Measurements from ENCODE around the gene TAF4. TPM values are rescaled to one million over a fixed set of nuclear protein-coding genes. Genes with fewer than 3 reads are reported as not detected.

TAF4 gene
- total and polyA plus RNA-seq, 8 donors, result 14.1 to 21.0 (median 17.1) TPM

DNA sequence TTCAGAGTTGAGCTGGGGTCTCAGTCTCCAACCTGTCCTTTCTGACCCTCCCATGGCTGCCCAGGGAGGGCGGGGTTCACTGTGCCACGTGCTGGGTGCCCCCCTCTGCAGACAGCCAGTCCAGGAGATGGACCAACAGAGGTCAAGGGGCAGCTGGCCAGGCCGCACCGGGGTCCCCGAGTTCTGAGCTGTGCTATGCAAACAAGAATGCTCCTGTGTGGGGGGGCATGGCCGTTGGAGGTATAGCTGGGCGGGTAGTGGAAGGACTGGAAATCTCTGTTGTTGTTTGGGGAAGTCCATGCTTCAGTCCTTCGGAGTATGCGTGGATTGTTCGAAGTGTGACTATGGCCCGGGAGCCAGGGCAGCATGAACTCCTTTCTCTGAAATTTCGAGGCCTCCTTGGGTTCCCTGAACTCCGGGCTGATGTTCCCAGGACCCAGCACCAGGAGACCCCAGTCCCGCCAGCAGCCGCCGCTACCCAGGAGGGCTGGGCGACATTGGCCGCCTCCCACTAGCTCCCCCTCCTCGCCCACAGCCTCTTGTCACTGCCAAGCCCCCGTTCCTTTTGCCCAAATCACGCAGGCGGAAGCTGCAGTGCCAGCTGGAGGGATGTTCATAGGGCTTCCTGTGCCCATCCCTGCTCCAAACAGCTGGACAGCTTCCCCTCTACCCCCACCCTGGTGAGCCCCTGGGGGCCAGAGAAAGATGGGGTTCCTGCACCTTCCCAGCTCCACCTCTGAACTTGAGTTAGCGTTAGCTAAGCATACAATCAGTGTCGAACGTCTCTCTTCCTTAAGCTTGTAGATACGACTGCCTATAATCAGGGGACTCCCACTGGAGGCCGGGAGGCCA, 126.6 kb downstream of the TAF4 start:
- intact Hi-C loops (cut with DNase I), result no loop called here
- Histone ChIP-seq H3K9me3 (no peaks in the 10 kb centered on the region), H3K27ac (no peak overlapping the region), H3K27me3 (peaks cover 0 to 32% of the 10 kb centered on the region in 2 donors), H3K4me1 (no peaks in the 10 kb centered on the region), H3K36me3 (no peaks in the 10 kb centered on the region), H3K4me3 (no peak overlapping the region)
- DNase-seq (peak in 2 of 4 donors; percentile 19 to 72), ATAC-seq (no peak)
- TF ChIP-seq, protein P1, sequence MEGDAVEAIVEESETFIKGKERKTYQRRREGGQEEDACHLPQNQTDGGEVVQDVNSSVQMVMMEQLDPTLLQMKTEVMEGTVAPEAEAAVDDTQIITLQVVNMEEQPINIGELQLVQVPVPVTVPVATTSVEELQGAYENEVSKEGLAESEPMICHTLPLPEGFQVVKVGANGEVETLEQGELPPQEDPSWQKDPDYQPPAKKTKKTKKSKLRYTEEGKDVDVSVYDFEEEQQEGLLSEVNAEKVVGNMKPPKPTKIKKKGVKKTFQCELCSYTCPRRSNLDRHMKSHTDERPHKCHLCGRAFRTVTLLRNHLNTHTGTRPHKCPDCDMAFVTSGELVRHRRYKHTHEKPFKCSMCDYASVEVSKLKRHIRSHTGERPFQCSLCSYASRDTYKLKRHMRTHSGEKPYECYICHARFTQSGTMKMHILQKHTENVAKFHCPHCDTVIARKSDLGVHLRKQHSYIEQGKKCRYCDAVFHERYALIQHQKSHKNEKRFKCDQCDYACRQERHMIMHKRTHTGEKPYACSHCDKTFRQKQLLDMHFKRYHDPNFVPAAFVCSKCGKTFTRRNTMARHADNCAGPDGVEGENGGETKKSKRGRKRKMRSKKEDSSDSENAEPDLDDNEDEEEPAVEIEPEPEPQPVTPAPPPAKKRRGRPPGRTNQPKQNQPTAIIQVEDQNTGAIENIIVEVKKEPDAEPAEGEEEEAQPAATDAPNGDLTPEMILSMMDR (IDR thresholded peaks at IDR 0.05), result no peak

DNA sequence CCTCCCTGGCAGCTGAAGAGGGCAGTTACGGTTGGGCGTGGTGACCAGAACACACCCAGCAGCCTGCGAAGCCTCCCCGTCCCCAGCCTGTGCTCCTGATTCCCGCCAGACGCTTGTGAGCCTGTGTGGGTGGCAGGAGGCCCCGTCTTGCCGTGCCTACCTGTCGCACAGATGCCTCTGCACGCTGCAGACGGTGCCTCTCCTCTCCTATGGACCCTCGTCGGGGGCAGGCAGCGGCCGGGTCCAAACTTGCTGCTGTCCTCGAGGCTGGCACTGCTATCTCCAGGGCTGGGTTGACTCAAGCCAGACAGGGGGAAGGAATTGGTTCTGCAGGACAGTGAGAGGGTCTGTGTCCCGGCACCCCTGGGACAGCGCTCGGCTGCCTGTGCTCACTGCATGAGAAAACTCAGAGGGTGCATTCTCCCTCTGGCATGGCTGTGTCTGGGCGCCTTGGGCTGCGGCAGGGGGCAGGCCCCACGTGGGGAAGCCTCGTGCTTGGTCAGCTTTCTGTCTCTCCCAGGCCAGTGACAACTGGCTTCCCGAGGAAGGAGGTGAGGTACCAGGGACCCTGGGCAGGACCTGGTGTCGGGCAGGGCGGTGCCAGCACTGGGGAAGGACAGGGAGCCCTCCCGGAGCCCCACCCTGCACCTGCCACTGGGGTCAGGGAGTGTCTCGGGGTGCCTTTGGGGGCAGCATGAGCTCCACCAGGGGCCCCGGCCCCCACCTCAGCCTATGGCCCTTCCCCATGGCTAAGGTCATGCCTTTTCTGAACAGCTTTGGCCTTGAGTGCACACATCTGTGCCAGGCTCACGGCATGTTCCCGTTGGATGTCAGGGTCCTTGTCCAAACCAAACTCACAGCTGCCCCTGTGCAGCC, 127.5 kb downstream of the TAF4 start:
- peak in 2 of 4 donors; percentile 25 to 63 for DNase-seq
- TF ChIP-seq, protein P1 (IDR thresholded peaks at IDR 0.05), result no peak
- peaks cover 0 to 41% of the 10 kb centered on the region in 2 donors for H3K27me3 ChIP-seq
- H3K36me3 ChIP-seq, result no peaks in the 10 kb centered on the region
- H3K4me1 ChIP-seq, result no peaks in the 10 kb centered on the region
- no peak overlapping the region for H3K4me3 ChIP-seq
- ATAC-seq, result no peak
- H3K9me3 ChIP-seq, result no peaks in the 10 kb centered on the region
- no peak overlapping the region for H3K27ac ChIP-seq
- intact Hi-C loops (cut with DNase I), result no loop called here

DNA sequence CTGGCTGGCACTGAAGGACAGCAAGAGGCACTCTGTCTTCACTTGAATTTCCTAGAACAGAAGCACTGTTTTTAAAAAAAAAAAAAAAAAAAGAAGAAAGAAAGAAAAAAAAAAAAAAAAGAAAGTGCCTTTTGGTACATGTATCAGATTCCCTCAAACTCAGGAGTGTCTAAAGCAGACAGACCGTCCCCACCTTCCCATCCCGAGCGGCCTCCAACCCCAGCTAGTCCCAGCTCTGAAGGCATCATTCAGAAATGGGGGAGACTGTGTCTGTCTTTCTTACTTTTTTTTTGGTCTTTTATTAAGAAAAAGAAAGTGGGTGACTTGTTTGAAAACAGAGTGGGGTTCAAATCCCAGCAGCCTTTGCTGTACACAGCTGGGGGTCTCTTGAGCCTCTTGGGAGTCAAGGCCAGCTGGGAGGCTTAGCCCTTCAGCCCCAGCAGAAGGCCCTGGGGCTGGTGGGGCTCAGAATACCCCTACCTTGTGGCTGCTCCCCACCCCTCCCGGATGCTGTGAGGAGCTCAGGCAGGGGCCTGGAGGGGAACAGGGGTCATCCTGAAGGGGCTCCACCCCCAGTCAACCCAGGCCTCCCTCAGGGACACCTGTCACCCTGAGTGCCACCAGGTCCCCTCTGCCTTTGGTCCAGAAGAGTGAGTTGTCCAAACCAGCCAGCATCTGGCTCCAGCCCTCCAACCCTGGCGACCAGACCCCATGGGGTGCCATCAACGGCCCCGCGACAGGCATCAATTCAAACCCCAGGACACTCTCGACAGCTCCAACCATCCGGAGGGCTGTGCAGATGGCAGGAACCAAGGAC, 128.3 kb downstream of the TAF4 start:
- H3K4me1 ChIP-seq, result no peaks in the 10 kb centered on the region
- H3K9me3 ChIP-seq, result no peaks in the 10 kb centered on the region
- no peak overlapping the region for H3K27ac ChIP-seq
- no peak for ATAC-seq
- no peaks in the 10 kb centered on the region for H3K36me3 ChIP-seq
- peak in 2 of 4 donors; percentile 18 to 58 for DNase-seq
- H3K4me3 ChIP-seq, result no peak overlapping the region
- peaks cover 0 to 48% of the 10 kb centered on the region in 2 donors for H3K27me3 ChIP-seq
- intact Hi-C loops (cut with DNase I), result no loop called here
- TF ChIP-seq, protein P1 (IDR thresholded peaks at IDR 0.05), result no peak

- ATAC-seq (no peak), DNase-seq (peak in 2 of 4 donors; percentile 26 to 66)
- H3K9me3 ChIP-seq, result no peaks in the 10 kb centered on the region
- intact Hi-C loops (cut with DNase I), result no loop called here
- no peak overlapping the region for H3K4me3 ChIP-seq
- no peaks in the 10 kb centered on the region for H3K4me1 ChIP-seq
- peaks cover 0 to 48% of the 10 kb centered on the region in 2 donors for H3K27me3 ChIP-seq
- no peaks in the 10 kb centered on the region for H3K36me3 ChIP-seq
- H3K27ac ChIP-seq, result no peak overlapping the region
- TF ChIP-seq, protein P1 (IDR thresholded peaks at IDR 0.05), result no peak
Measured at GRCh38 chr20:61936701-61937131, 129.0 kb downstream of the TAF4 start.
